Small intestine (tissue), 7 donors: ENCODE data around the gene ZHX3. TPM values are rescaled to one million over a fixed set of nuclear protein-coding genes. Genes with fewer than 3 reads are reported as not detected.
A peak's percentile ranks its signal among the peaks of the same experiment; 100 is the strongest.

Experiments used
- DNase-seq, 2 donors: peaks; one replicate each; pipeline versions ENCODE4 v3.0.0 to v3.0.0-alpha.2; 2013
- FAIRE-seq: peaks from 2 replicates; lab custom pipeline; 2012; peaks lifted over from hg19 to GRCh38; lab: Jason Lieb, UNC
- H3K27ac ChIP-seq, 3 donors: one replicate each; pipeline ENCODE4 v1.5.1; 2013; ENCODE audit warnings: low read length in 2 of 3, mild to moderate bottlenecking in 2 of 3, control low read depth in 1 of 3, inconsistent platforms in 1 of 3, low read depth in 1 of 3, moderate library complexity in 1 of 3
- H3K27me3 ChIP-seq, 3 donors: one replicate each; pipeline ENCODE4 v1.6.1; 2013; ENCODE audit warnings: low read length in 3 of 3, inconsistent platforms in 1 of 3; ENCODE audit not compliant: control insufficient read depth in 3 of 3, insufficient read depth in 3 of 3
- H3K36me3 ChIP-seq, 3 donors: one replicate each; pipeline ENCODE4 v1.6.1; 2013; ENCODE audit warnings: low read length in 3 of 3, inconsistent platforms in 1 of 3, low read depth in 1 of 3, mild to moderate bottlenecking in 1 of 3, moderate library complexity in 1 of 3; ENCODE audit not compliant: control insufficient read depth in 3 of 3, insufficient read depth in 2 of 3
- H3K4me1 ChIP-seq, 3 donors: one replicate each; pipeline ENCODE4 v1.6.1; 2013; ENCODE audit warnings: low read length in 2 of 3, inconsistent platforms in 1 of 3, low read depth in 1 of 3, mild to moderate bottlenecking in 1 of 3, moderate library complexity in 1 of 3; ENCODE audit not compliant: control insufficient read depth in 3 of 3, insufficient read depth in 2 of 3
- H3K4me3 ChIP-seq, 3 donors: one replicate each; pipeline ENCODE4 v1.5.1; 2013; ENCODE audit warnings: low read length in 3 of 3, control low read depth in 1 of 3, inconsistent platforms in 1 of 3, low read depth in 1 of 3, mild to moderate bottlenecking in 1 of 3, moderate library complexity in 1 of 3
- H3K9me3 ChIP-seq, 2 donors: one replicate each; pipeline ENCODE4 v1.6.1; 2013; ENCODE audit warnings: low read depth in 1 of 2, low read length in 1 of 2; ENCODE audit not compliant: control insufficient read depth in 2 of 2, insufficient read depth in 1 of 2
- WGBS, 3 donors: extraction: QIAGEN DNeasy Blood & Tissue Kit; methylation state at CpG; one replicate each; pipeline ENCODE4 v1.1.7; 2013; 5-methylcytosine and 5-hydroxymethylcytosine counted together
- polyA plus RNA-seq, 4 donors: library from polyadenylated mRNA; stranded (reverse) in 3 of 4; unstranded in 1 of 4; fragments of 200-250 nt in 3 of 4; fragments of 120-200 nt in 1 of 4; gene quantifications; one replicate each; pipeline versions ENCODE4 v1.2.1 to v1.2.3, GENCODE V29; 2013
- donor health status: healthy with polysubstance abuse.
- donor health status: control.
- donor health status: control.
- donor health status: Bipolar disorder and iron deficiency.
- donor health status: healthy.

Gene ZHX3
- polyA plus RNA-seq, 4 donors, result 6.0 to 18.3 (median 10.2) TPM

DNA sequence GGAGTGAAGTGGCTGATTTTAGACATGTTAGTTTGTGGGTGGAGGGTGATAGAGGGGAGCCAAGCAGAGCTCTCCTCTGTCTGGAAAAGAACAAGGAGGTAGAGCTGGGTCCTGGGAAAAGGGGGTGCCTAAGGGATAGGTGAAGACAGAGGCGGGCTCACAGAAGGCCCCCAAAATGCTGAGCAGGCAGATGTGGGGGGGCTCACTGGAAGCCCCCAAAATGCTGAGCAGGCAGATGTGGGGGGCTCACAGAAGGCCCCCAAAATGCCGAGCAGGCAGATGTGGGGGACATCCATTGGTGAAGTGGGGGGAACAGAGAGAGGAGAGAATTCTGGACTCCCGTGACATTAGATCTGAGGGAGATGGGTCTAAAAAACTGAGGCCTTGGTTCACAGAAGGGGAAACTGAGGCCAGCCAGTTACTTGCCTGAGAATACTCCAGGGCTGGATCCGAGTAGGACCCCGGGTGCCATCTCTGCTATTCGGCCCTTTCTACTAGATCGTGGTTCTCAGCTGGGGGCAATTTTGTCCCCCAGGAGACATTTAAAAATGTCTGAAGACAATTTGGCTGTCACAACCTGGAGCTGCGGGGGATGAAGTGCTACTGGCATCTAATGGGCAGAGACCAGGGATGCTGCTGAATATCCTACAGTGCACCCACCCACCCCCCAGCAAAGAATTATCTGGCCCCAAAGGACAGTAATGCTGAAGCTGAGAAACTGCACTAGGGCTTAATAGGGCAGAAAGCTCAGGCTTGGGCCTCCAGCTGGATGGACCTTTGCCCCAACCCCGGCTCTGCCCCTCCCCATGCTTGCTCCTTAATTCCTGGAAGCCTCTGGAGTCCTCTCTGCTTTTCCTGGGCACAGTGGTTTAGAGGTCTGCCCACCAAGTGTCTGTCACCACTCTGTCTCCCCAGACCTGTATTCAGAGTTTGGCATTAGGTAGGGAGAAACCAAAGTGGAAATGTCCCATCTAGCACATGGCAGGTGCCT lies 25.2 kb upstream of the ZHX3 start:
- Histone ChIP-seq H3K27me3 (no peaks in the 10 kb centered on the region), H3K36me3 (peaks cover 0 to 32% (median 2%) of the 10 kb centered on the region in 3 donors), H3K27ac (peak overlapping the region in 1 of 3 donors; percentile 67), H3K4me3 (peak overlapping the region in 2 of 3 donors; percentile 8 to 12), H3K4me1 (peaks cover 2 to 29% (median 3%) of the 10 kb centered on the region in 3 donors), H3K9me3 (no peaks in the 10 kb centered on the region)
- DNase-seq, result peak; percentile 71 to 74
- WGBS, 3 donors, result 61 to 87% (median 64%) methylated on average over 8 to 9 of the region's 9 CpGs
- no peak for FAIRE-seq

DNA sequence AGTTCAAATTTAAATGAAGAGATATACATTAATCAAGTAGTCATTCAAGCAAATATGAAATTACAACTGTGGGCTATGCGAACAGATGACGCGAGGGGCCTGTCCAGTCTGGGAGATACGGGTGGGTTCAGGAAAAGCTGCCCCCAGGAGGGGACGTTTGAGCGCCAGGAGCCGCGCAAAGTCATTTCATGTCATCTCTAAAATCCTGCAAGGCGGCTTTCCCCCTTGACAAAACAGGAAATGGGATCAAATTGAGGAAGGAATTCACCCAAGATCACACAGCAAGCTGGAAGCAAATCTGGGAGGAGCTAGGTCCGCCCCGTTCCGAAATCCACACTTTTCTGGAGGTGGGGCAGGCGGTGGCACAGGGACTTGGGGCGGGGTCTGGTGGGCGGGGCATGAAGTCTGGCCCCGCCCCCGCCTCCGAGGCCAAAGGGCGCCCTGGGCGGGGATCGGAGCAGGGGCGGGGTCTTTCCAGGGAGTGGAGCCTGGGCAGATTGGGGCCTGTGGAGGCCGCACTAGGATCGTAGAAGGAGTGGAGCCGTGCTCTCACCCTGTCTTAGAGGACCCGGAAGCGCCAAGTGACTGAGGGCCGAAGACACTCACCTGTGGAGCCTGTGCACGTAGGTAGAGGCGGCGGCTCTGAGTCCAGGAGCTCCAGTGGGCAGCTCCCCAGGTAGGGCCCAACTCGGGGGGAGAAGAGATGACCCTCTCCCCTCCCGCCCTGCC lies 23.0 kb upstream of the ZHX3 start, which contains the start of gene LPIN3:
LPIN3 (plus strand) TSS at position 495 of the 729 bp plus-strand sequence. CDS start 4,983 bp downstream, outside the sequence.
- Histone ChIP-seq H3K9me3 (no peaks in the 10 kb centered on the region), H3K27me3 (no peaks in the 10 kb centered on the region), H3K27ac (peak within 1 kb of the TSS; percentile 93 to 98 (median 94)), H3K4me3 (peak within 1 kb of the TSS; percentile 31 to 65 (median 65)), H3K36me3 (peaks cover 0 to 17% (median 0%) of the 10 kb centered on the region in 3 donors), H3K4me1 (peaks cover 2 to 29% (median 3%) of the 10 kb centered on the region in 3 donors)
- FAIRE-seq (no peak), DNase-seq (peak; percentile 97)
- WGBS, 3 donors, result 2 to 13% (median 10%) methylated on average over 32 to 33 of the region's 33 CpGs

DNA sequence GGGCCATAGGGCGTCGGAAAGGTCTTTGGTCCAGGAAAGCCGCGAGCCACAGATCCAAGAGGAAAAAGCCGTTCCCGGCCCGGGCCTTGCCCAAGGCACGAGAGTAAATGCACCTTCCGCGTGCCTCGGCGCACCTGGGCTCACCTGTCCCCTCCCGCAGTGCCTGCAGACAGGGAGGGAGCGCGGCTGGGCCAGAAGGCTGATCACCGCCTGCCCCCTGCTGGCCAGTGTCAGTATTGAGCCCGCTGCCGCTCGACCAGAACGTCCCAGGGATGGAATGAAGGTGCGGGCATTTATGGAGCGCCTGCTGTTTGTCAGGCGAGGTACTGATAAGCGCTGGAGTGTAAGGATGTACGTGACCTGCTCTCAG lies 22.4 kb upstream of the ZHX3 start:
- Histone ChIP-seq H3K4me3 (peak overlapping the region in 1 of 3 donors; percentile 65), H3K27ac (peak overlapping the region; percentile 85 to 94 (median 93)), H3K27me3 (no peaks in the 10 kb centered on the region), H3K9me3 (no peaks in the 10 kb centered on the region), H3K36me3 (peaks cover 0 to 12% (median 0%) of the 10 kb centered on the region in 3 donors), H3K4me1 (peaks cover 2 to 29% (median 3%) of the 10 kb centered on the region in 3 donors)
- DNase-seq (peak; percentile 95 to 97), FAIRE-seq (no peak)
- 0 to 5% (median 2%) methylated on average over 25 of the region's 25 CpGs for WGBS, 3 donors

DNA sequence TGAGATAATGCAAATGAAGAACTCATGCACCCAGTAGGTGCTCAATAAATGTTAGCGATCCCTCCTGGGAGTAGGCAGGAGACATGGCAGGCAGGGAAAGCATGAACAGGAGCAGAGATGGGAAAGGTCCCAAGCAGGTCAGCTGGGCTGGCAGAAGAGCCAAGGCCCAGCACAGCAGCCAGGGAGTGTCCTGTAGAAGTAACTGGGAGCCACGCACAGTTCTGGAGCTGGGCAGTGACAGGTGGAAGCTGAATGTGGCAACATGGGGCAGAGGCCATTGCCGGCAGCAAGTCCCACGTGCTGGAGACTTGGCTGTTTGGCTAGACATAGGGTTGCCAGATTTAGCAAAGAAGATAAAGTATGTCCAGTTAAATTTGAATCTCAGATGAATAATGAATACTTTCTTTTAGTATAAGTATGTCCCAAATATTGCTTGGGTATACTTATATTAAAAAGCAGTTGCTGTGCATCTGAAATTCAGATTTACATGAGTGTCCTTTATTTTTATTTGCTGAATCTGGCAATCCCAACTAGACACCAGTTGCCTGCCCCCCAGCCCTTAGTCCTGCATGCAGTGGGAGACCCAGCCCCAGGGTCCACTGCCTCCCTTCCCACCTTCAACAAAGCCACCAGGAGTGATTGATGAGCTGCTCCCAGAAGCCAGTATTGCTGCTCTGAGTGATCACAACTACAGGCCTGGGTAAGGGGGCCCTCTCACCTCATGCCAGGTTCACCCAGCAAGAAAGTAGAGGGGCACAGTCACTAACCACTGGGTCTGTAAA lies 19.4 kb upstream of the ZHX3 start:
- 92 to 96% (median 93%) methylated on average over 4 of the region's 4 CpGs for WGBS, 3 donors
- no peak for FAIRE-seq
- Histone ChIP-seq H3K27me3 (no peaks in the 10 kb centered on the region), H3K36me3 (no peaks in the 10 kb centered on the region), H3K4me1 (peaks cover 0 to 12% (median 3%) of the 10 kb centered on the region in 3 donors), H3K9me3 (no peaks in the 10 kb centered on the region), H3K27ac (no peak overlapping the region), H3K4me3 (no peak overlapping the region)
- DNase-seq, result no peak

DNA sequence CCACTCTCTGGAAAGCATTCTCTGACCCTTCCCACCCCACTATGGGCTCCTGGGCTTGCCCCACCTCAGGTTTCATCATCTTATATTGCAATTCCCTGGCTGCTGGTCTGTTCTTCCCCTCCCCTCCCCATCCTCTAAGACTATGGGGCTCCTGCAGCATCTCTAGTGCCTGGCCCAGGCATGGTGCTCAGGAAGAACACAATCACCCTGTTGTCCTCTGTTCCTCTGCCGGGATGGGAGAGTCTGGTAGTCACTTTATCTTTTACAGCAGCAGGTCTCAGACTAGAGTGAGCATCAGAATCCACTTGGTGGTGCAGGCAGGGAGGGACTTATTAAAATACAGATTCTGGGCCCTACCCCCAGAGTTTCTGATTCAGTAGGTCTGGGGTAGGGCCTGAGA lies 18.1 kb upstream of the ZHX3 start:
- no peaks in the 10 kb centered on the region for H3K36me3 ChIP-seq
- H3K4me1 ChIP-seq, result peaks cover 0 to 6% (median 3%) of the 10 kb centered on the region in 3 donors
- H3K27me3 ChIP-seq, result no peaks in the 10 kb centered on the region
- H3K4me3 ChIP-seq, result no peak overlapping the region
- no peak overlapping the region for H3K27ac ChIP-seq
- WGBS, 3 donors, result 57 to 79% (median 71%) methylated on average over 1 of the region's 1 CpG
- no peaks in the 10 kb centered on the region for H3K9me3 ChIP-seq
- FAIRE-seq (no peak), DNase-seq (no peak)

DNA sequence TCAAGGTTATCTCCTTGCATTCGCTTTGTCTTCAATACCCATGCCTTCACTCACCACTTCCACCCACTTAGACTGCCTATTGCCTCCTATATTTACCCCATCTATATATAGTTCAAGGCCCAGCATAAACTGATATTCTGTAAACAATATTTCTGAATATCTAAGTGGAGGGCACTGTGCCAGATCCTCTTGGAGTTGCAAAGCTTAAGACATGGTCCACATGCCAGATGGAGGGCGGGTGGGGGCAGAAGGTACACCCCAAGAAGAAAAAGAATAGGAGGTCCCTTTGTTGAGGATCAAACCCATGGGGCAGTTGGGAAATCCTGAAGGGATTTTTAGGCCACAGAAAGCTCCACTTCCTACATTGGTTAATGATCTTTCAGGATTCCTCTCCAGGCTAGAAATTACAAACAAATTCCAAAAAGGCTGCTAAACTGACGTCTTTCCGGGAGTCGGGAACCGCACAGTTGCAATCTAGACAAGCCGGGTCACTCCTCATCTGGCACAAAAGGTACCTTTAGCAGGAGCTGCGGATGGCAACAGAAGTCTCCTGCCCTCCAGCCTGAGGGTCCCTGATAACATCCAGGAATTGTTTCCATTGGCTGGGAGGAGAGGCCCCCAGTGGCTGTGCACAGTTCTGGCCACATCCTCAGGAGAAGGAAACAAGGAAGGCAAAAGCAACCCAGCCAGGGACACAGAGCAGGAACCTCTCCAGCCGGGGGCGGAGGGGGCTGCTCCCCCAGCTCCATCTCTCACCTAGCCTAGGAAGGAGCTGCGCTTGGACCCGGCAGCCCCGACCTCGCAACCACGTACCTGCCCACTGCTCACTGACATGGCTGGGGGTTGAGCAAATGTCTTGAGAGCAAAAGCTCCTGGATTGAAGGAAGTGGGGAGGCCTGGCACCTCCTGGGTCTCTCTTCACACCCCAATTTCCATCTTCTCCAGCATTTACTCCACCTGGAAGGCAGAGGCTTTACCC lies 17.2 kb upstream of the ZHX3 start:
- Histone ChIP-seq H3K4me3 (no peak overlapping the region), H3K36me3 (no peaks in the 10 kb centered on the region), H3K27ac (peak overlapping the region in 1 of 3 donors; percentile 78), H3K27me3 (no peaks in the 10 kb centered on the region), H3K4me1 (peaks cover 0 to 5% (median 1%) of the 10 kb centered on the region in 3 donors), H3K9me3 (no peaks in the 10 kb centered on the region)
- FAIRE-seq, result no peak
- no peak for DNase-seq
- 71 to 92% (median 83%) methylated on average over 15 of the region's 15 CpGs for WGBS, 3 donors

DNA sequence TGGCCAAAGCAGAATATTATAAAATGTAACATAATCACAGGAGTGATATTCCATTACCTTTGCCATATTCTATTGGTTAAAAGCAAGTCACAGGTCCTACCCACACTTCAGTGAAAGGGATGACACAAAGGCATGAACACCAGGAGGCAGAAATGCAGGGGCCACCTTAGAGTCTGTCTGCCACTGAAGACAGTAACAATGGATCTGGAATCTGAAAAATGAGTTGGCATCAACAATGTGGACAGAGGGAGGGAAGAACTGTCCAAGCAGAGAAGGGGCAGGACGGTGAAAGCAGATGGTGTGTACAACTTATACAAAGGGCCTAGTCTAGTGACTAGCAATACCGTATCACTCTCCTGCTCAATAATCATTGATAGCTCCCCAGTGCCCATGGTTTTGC lies 16.5 kb upstream of the ZHX3 start:
- Histone ChIP-seq H3K4me3 (no peak overlapping the region), H3K36me3 (no peaks in the 10 kb centered on the region), H3K9me3 (no peaks in the 10 kb centered on the region), H3K27ac (peak overlapping the region in 1 of 3 donors; percentile 78), H3K27me3 (no peaks in the 10 kb centered on the region), H3K4me1 (peaks cover 0 to 6% (median 0%) of the 10 kb centered on the region in 3 donors)
- no peak for DNase-seq
- FAIRE-seq, result no peak
- 86 to 100% (median 92%) methylated on average over 2 of the region's 2 CpGs for WGBS, 3 donors
